ENCODE data around the gene CTDP1. TPM values are rescaled to one million over a fixed set of nuclear protein-coding genes. Genes with fewer than 3 reads are reported as not detected.
A peak's percentile ranks its signal among the peaks of the same experiment; 100 is the strongest.

The CTDP1 gene
- total RNA-seq, 2 experiments from 2014 or later = 41.6 to 42.5 TPM

DNA sequence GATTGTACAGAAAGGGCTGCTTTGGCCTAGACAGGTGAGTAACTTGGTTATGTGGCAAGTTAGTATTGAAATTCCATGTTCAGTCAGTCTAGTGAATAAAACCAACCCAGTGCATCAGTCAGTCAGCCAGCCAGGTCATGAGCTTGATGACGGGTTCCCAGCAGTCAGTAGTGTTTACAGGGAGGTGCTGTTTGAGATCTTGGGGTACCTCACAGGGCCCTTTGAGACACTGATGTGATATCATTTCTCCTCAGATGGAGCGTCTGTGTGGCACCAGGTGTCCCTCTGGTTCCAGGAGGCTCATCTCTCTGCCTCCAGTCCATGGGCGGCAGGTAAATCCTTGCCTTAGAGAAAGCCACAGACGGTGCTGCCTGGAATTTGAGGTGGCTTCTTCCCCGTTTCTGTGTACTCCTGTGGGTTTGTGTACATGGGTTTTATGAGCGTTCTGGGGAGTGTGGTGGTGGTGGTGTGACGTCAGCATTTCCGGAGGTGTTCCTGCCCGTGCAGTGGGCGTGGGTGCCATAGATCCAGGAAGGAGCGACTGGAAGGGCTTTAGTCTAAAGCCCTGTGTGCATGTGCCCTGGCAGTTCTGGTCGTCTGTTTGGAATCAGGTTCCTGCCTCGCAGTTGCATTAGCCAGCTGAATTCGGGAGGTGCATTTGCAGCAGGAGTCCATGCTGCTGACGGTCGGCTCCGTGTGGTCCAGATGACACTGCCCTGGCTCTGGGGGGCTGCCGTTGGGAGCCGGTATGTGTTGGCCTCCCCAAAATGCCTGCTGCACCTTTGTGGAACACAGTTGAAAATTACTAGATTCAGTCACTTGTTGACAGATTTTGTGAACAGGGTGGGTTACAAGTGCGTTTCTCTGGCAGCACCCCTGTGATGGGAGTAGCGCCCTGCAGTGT, 2.1 kb downstream of the CTDP1 start:
- POLR2A ChIA-PET = no interaction called here
- DNase-seq (peak; percentile 63), ATAC-seq (ENCODE audit: low read depth) (no peak)
- peaks cover 58% of the 10 kb centered on the region for H3K4me1 Mint-ChIP-seq
- peaks cover 22% of the 10 kb centered on the region for H3K36me3 Mint-ChIP-seq
- H3K27me3 Mint-ChIP-seq = no peaks in the 10 kb centered on the region
- H3K9me3 Mint-ChIP-seq = peaks cover 3% of the 10 kb centered on the region
- peak overlapping the region; percentile 88 for H3K4me3 Mint-ChIP-seq
- peak overlapping the region; percentile 89 for H3K27ac Mint-ChIP-seq

DNA sequence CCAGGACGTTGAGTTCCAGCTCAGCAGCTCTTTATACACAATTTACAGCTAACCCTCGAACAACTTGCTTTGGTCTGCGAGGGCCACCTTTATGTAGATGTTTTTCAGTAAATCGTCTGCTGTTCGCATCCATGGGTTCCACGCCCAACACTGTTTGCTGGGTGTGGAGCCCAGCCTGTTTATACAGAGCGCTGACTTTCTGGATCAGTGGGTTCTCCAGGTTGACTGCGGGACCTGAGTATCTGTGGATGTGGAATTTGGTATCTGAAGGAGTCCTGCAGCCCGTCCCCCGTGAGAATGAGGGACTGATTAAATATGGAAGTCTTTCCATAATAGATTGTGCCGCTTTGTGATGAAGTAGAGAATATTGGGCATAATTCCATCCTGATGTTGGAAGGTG, 2.9 kb downstream of the CTDP1 start:
- peak overlapping the region; percentile 88 for H3K4me3 Mint-ChIP-seq
- ATAC-seq (ENCODE audit: low read depth) (no peak), DNase-seq (no peak)
- no peaks in the 10 kb centered on the region for H3K27me3 Mint-ChIP-seq
- POLR2A ChIA-PET = no interaction called here
- peaks cover 58% of the 10 kb centered on the region for H3K4me1 Mint-ChIP-seq
- no peaks in the 10 kb centered on the region for H3K9me3 Mint-ChIP-seq
- peaks cover 17% of the 10 kb centered on the region for H3K36me3 Mint-ChIP-seq
- peak overlapping the region; percentile 89 for H3K27ac Mint-ChIP-seq

DNA sequence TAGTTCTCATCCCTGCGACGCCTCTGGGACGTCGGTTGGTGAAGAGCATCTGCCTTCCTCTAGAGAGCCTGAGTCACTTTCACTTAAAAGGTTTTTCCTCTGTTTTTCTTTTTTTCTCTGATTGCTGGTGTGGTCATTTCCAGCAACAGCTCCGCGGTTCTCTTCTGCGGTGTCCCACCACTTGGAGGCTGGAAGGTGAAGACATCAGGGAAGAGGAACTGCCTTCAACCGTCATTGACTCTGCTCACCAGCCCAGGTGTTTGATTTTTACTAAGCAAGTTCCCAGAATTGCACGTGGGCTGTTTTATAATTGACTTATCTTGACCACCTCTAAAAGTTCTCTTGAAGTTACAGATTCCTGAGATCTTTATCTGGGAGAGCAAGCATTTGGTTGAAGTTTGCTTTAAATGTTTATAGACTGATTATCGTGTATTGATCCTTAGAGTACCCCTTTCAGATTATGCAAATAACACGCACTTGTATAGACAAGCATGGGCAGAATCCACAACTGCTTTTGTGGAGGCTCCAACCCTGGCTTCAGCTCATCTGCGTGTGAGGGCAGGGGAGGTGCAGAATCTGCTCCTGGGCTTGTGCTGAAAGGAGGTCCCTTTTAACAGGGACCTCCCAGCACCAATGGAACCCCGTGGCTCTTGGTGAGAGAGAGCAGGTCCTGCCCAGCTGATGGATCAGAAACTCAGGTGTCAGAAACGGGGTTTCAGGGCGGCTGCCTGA, 3.5 kb downstream of the CTDP1 start:
- Mint-ChIP-seq H3K36me3 (peaks cover 17% of the 10 kb centered on the region), H3K27ac (peak overlapping the region; percentile 89), H3K4me3 (peak overlapping the region; percentile 59), H3K9me3 (no peaks in the 10 kb centered on the region), H3K27me3 (no peaks in the 10 kb centered on the region), H3K4me1 (peaks cover 57% of the 10 kb centered on the region)
- DNase-seq (peak; percentile 61), ATAC-seq (ENCODE audit: low read depth) (no peak)
- POLR2A ChIA-PET = no interaction called here

DNA sequence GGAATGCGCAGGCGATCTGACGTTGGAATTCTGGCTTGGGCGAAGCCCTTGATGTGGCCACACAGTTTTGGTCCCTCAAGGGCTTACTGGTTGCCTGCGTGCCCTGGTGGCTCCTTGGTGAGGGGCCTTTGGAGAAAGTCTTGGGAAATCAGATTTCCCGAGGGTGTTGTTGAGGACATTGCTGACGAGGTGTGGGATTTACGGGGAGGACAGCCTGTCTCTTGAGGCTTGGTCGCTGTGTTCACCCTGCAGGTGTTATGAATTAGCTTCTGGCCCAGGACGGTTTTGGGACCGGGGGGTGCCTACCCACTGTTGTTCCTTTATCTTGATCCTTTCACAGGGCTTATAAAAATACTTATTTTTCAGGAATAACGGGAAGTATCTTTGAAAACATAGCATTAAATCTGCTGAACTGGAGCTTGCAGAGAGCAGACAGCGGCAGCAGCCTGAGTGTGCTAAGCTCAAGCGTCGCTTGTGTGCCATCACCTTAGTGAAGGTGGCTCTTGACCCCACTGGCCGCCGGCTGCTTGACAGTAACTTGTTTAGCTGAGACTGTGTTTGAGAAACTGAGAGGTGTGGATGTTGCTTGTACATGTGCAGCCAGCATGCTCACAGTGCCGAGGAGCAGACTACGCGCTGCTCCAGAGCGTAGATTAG, 4.2 kb downstream of the CTDP1 start:
- Mint-ChIP-seq H3K27ac (peak overlapping the region; percentile 89), H3K36me3 (peaks cover 17% of the 10 kb centered on the region), H3K4me1 (peaks cover 53% of the 10 kb centered on the region), H3K27me3 (no peaks in the 10 kb centered on the region), H3K9me3 (no peaks in the 10 kb centered on the region), H3K4me3 (peak overlapping the region; percentile 40)
- DNase-seq (no peak), ATAC-seq (ENCODE audit: low read depth) (no peak)
- POLR2A ChIA-PET = no interaction called here

DNA sequence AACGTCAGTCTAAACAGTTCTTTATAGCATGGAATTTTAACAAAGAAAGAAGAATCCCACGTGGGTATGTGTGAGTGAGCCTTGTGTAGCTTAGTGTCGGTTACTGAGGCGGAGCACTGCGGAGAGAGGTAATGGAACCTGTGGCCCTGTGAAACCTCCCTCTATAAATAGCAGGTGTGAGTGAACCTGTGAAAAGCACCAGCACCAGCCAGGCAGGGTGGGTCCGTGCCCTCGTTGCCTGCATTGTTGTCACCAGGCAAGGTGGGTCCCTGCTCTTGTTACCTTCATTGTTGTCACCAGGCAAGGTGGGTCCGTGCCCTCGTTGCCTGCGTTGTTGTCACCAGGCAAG, 4.7 kb downstream of the CTDP1 start:
- Mint-ChIP-seq H3K36me3 (peaks cover 17% of the 10 kb centered on the region), H3K9me3 (no peaks in the 10 kb centered on the region), H3K4me3 (peak overlapping the region; percentile 35), H3K4me1 (peaks cover 53% of the 10 kb centered on the region), H3K27me3 (no peaks in the 10 kb centered on the region), H3K27ac (no peak overlapping the region)
- DNase-seq (no peak), ATAC-seq (ENCODE audit: low read depth) (no peak)
- POLR2A ChIA-PET = no interaction called here

DNA sequence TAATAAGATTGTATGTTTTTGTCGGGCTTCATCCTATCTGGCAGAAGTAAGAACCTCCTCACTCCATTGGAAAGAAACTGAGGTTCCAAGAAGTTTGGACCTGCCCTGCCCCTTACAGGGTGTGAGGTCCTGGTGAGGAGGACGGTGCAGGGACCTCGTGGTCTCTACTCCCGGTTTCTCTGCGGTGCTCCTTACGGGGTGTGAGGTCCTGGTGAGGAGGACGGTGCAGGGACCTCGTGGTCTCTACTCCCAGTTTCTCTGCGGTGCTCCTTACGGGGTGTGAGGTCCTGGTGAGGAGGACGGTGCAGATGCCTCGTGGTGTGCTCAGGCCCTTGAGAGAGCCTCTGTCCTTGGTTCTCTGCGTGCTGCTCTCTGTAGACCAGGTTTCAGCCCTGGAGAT, 5.2 kb downstream of the CTDP1 start:
- H3K36me3 Mint-ChIP-seq = peaks cover 17% of the 10 kb centered on the region
- no peak overlapping the region for H3K27ac Mint-ChIP-seq
- no peaks in the 10 kb centered on the region for H3K9me3 Mint-ChIP-seq
- H3K27me3 Mint-ChIP-seq = no peaks in the 10 kb centered on the region
- H3K4me1 Mint-ChIP-seq = peaks cover 53% of the 10 kb centered on the region
- ATAC-seq (ENCODE audit: low read depth) = no peak
- H3K4me3 Mint-ChIP-seq = no peak overlapping the region
- no peak for DNase-seq
- POLR2A ChIA-PET = no interaction called here

DNA sequence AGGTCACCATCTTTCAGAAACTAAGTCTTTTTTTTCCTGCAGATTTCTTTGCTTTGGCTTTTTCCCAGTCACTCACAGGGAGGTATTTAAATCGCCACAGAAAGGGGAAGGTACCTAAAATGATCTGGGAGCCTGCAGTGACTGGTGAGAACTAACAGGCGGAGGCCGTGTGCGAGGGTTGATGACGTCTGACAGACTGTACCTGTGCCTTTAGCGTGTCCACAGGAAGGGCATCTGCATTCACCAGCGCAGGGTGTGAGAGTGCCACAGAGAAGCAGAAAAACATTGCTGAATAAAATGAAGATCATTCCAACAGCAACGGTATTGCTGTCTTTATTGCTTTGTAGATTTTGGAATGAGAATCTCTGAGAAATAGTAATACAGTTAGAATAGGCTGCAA, 5.7 kb downstream of the CTDP1 start:
- no peaks in the 10 kb centered on the region for H3K9me3 Mint-ChIP-seq
- no peaks in the 10 kb centered on the region for H3K27me3 Mint-ChIP-seq
- DNase-seq (no peak), ATAC-seq (ENCODE audit: low read depth) (no peak)
- H3K4me1 Mint-ChIP-seq = peaks cover 58% of the 10 kb centered on the region
- no peak overlapping the region for H3K27ac Mint-ChIP-seq
- POLR2A ChIA-PET = no interaction called here
- H3K36me3 Mint-ChIP-seq = peaks cover 17% of the 10 kb centered on the region
- H3K4me3 Mint-ChIP-seq = peak overlapping the region; percentile 22

DNA sequence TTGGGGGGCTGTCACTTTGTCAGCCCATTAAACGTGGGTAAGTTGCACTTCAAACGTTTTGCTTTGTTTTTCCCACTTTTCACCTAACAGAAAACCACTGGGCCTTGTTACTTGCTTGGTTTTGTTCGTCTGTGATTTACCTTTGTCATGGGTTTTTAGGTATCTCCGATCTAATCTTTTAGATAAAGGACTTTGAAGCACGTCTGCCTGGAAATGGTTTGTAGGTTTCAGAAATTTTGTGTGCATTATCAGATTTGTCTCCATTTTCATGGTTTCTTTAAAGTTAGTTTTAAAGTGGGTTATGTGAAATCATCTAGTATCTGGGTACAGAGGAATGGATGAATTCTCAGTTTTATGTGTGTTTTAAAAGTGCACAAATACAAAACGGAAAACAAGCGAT, 6.4 kb downstream of the CTDP1 start:
- DNase-seq = no peak
- Mint-ChIP-seq H3K4me1 (peaks cover 56% of the 10 kb centered on the region), H3K4me3 (peak overlapping the region; percentile 2), H3K27me3 (no peaks in the 10 kb centered on the region), H3K36me3 (peaks cover 17% of the 10 kb centered on the region), H3K27ac (no peak overlapping the region), H3K9me3 (no peaks in the 10 kb centered on the region)
- no peak for ATAC-seq (ENCODE audit: low read depth)
- POLR2A ChIA-PET = no interaction called here

DNA sequence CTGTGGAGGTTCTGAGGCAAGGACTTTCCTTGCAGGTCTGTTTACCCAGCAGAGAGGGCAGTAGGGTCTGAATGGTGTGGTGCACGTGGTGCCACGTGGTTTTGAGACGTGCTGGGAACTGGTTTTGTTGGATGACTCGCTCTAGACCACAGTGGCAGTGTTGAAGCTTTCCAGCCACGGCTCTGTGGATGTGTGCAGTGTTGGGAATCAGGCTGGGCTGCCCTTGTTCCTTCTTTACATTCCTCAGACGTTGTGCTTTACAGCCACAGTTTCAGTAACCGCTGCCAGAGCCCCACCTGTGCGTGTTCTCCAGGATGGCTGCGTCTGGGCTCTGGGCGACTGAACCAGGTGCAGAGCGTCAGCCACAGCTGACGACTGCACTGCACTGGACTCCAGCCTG, 8.2 kb downstream of the CTDP1 start:
- peaks cover 15% of the 10 kb centered on the region for H3K36me3 Mint-ChIP-seq
- POLR2A ChIA-PET = no interaction called here
- H3K27me3 Mint-ChIP-seq = no peaks in the 10 kb centered on the region
- H3K9me3 Mint-ChIP-seq = no peaks in the 10 kb centered on the region
- DNase-seq (no peak), ATAC-seq (ENCODE audit: low read depth) (no peak)
- peaks cover 46% of the 10 kb centered on the region for H3K4me1 Mint-ChIP-seq
- no peak overlapping the region for H3K27ac Mint-ChIP-seq
- no peak overlapping the region for H3K4me3 Mint-ChIP-seq

DNA sequence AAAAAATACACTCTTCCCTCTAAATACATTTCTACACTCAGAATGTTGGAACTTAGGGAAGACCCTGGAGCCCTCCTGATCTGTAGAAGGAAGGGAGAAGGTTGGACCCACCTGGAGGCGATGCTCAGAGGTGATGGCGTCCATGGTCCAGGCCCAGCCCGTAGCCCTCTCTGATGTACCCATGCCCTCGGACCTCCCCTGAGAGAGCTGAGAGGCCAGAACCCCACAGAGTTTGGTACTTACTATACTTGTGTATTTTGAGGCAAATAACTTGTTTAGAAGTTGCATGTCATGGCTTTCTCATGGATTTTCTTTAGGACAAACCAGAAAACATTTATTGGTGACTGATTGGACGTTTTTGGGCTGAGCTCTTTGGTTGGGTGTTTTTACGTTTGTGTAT, 10.5 kb downstream of the CTDP1 start:
- H3K4me3 Mint-ChIP-seq = no peak overlapping the region
- no peaks in the 10 kb centered on the region for H3K9me3 Mint-ChIP-seq
- H3K36me3 Mint-ChIP-seq = peaks cover 6% of the 10 kb centered on the region
- ATAC-seq (ENCODE audit: low read depth) (no peak), DNase-seq (no peak)
- peaks cover 24% of the 10 kb centered on the region for H3K4me1 Mint-ChIP-seq
- POLR2A ChIA-PET = no interaction called here
- no peaks in the 10 kb centered on the region for H3K27me3 Mint-ChIP-seq
- no peak overlapping the region for H3K27ac Mint-ChIP-seq

DNA sequence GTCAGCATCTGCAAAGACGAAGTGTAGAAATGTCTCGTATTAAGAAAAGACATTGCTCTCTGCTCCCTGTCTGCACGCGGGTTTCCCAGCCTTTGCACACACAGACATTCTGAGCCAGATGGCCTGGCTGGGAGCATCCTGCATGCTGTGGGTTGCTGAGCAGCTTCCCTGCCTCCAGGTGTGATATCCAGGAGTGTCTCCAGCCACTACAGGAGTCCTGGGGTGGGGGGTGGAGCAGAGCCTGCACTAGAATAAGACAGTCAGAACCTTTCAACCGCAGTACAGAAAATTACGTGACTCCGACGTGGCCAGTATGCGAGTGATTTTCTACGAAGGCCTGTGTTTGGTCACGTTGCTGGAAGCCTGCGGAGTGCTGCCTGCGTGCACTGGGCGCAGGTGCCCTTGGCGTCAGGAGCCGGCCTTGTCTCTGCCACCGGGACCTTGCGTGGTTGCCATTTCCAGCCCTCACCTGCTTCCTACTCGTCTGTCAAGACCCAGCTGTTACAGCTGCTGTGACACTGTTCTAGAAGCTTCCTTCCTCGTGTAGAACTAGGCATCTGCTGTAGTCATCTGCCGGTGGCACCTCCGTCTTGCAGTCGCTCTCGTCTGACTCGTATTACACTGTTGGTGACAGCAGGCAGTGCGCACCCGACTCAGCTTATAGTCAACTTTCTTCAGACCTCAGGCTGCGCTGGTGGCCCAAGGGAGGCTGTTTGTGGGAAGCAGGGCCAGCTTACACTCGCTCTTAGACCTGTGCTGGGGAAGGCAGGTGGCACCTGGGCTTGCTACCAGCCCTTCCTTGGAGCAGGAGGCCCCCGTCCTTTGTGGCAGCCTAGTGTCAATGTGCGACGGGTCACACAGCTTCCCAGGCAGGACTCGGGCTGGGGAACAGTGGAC, 11.2 kb downstream of the CTDP1 start:
- no peak overlapping the region for H3K4me3 Mint-ChIP-seq
- H3K4me1 Mint-ChIP-seq = peaks cover 17% of the 10 kb centered on the region
- no peaks in the 10 kb centered on the region for H3K9me3 Mint-ChIP-seq
- no peaks in the 10 kb centered on the region for H3K27me3 Mint-ChIP-seq
- H3K36me3 Mint-ChIP-seq = peaks cover 6% of the 10 kb centered on the region
- ATAC-seq (ENCODE audit: low read depth) = peak; percentile 42
- no peak overlapping the region for H3K27ac Mint-ChIP-seq
- no peak for DNase-seq
- POLR2A ChIA-PET = no interaction called here

DNA sequence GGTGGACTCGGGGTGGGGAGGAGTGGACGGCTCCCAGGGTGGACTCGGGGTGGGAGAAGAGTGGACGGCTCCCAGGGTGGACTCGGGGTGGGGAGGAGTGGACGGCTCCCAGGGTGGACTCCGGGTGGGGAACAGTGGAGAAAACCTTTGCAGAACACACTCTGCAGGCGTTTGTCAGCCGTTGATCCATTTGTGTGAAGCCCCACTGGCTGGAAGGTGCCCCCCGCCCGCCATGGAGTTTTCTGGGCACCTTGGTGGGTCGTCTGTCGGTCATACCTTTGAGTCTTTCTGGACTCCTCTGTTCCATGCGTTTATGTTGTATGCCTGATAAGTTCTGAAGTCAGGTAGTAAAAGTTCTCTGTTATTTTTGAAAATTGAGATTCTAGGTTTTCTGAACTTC, 12.5 kb downstream of the CTDP1 start:
- POLR2A ChIA-PET = no interaction called here
- DNase-seq = no peak
- Mint-ChIP-seq H3K27me3 (no peaks in the 10 kb centered on the region), H3K9me3 (no peaks in the 10 kb centered on the region), H3K4me3 (no peak overlapping the region), H3K4me1 (peaks cover 12% of the 10 kb centered on the region), H3K27ac (no peak overlapping the region), H3K36me3 (peaks cover 2% of the 10 kb centered on the region)
- no peak for ATAC-seq (ENCODE audit: low read depth)

DNA sequence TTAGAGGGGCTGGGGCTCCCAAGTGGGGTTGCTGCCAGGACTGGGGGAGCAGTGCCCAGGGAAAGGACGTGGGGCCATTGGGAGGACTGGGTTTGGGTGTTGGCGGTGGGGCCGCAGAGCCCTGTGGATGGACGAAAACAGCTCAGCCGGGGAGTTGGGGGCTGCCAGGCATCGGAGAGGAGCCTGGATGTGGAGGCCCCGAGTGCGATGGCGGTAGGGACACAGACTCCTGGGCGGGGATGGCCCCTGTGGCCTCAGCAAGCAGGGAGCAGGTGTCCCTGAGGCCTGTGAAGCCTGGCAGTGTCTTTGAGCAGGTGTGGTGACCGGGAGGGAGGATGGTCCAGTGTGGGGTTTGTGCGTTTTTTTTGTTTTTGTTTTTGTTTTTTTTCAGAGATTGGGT, 13.3 kb downstream of the CTDP1 start:
- POLR2A ChIA-PET = no interaction called here
- Mint-ChIP-seq H3K4me3 (no peak overlapping the region), H3K9me3 (no peaks in the 10 kb centered on the region), H3K4me1 (peaks cover 12% of the 10 kb centered on the region), H3K36me3 (peaks cover 5% of the 10 kb centered on the region), H3K27ac (no peak overlapping the region), H3K27me3 (no peaks in the 10 kb centered on the region)
- DNase-seq (no peak), ATAC-seq (ENCODE audit: low read depth) (no peak)
